Neural crest cell (in vitro differentiated cells): ENCODE measurements around the gene CDH3. TPM values are rescaled to one million over a fixed set of nuclear protein-coding genes. Genes with fewer than 3 reads are reported as not detected.
A peak's percentile ranks its signal among the peaks of the same experiment; 100 is the strongest.

Source experiments
- DNase-seq: peaks from one replicate; pipeline ENCODE4 v3.0.0; 2021; ENCODE audit warnings: low read depth, mixed read lengths, low spot score
- H3K27ac Mint-ChIP-seq: one replicate; pipeline ENCODE4 v1.8.0; 2021; ENCODE audit warnings: mild to moderate bottlenecking, mixed read lengths; ENCODE audit not compliant: unreplicated experiment
- H3K27me3 Mint-ChIP-seq: 2 replicates; pipeline ENCODE4 v1.8.0; 2021; ENCODE audit warnings: low read depth, mild to moderate bottlenecking, mixed read lengths
- H3K36me3 Mint-ChIP-seq: 2 replicates; pipeline ENCODE4 v1.8.0; 2021; ENCODE audit warnings: low read depth, mild to moderate bottlenecking, mixed read lengths
- H3K4me1 Mint-ChIP-seq: 2 replicates; pipeline ENCODE4 v1.8.0; 2021; ENCODE audit warnings: mixed read lengths
- H3K4me3 Mint-ChIP-seq: one replicate; pipeline ENCODE4 v1.8.0; 2021; ENCODE audit warnings: mild to moderate bottlenecking, mixed read lengths
- H3K9me3 Mint-ChIP-seq: 2 replicates; pipeline ENCODE4 v1.8.0; 2021; ENCODE audit warnings: mixed read lengths
- total RNA-seq: library from RNA; stranded (reverse); gene quantifications from 2 replicates; pipeline ENCODE4 v1.2.1, GENCODE V29; 2021
- TF ChIP-seq, protein P1 (sequence below): fragments of 200-600 bp; sonication (generic); conservative IDR thresholded peaks from 2 replicates; pipeline ENCODE4 v1.5.0; 2021; ENCODE audit warnings: antibody characterized with exemption, mild to moderate bottlenecking

The CDH3 gene
- total RNA-seq, 1 donor from 2014 or later = 4.3 TPM

DNA sequence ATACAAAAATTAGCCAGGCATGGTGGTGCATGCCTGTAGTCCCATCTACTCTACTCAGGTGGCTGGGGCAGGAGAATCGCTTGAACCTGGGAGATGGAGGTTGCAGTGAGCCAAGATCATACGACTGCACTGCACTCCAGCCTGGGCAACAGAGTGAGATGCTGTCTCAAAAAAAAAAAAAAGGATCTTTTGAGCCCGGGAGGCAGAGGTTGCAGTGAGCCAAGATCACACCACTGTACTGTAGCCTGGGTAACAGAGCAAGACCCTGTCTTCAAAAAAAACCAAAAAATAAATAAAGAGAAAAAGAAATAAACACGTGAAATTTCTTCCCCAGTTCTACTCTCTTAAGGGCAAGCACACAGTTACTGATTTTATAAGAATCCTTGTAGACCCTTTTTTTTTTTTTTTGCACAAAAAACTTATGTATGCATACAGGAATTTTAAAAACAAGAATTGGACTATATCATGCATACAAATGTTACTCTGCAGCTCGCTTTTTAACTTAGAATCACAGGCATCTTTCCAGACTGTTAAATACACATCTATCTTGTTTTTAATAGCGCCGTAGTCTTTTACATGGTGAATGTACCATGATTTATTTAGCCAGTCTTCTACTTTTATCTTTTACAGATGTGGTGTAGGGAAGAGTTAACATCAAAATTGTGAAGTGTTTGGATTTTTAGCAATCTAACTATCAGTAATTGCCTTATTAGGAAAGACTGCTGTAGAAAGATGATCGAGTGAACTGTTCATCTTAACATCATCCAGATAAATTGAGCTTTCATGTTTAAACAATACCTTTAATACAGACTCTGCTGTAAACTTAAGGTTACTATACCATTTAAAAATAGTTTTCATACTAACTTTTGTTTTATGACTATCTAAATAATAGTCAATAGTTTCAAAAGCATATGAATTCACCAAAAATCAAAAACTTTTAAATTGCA, 14.6 kb downstream of the CDH3 start:
- Mint-ChIP-seq H3K9me3 (no peaks in the 10 kb centered on the region), H3K27me3 (no peaks in the 10 kb centered on the region), H3K36me3 (no peaks in the 10 kb centered on the region), H3K27ac (peak overlapping the region; percentile 46), H3K4me1 (peaks cover 17% of the 10 kb centered on the region), H3K4me3 (no peak overlapping the region)
- DNase-seq = no peak
- TF ChIP-seq, protein P1, sequence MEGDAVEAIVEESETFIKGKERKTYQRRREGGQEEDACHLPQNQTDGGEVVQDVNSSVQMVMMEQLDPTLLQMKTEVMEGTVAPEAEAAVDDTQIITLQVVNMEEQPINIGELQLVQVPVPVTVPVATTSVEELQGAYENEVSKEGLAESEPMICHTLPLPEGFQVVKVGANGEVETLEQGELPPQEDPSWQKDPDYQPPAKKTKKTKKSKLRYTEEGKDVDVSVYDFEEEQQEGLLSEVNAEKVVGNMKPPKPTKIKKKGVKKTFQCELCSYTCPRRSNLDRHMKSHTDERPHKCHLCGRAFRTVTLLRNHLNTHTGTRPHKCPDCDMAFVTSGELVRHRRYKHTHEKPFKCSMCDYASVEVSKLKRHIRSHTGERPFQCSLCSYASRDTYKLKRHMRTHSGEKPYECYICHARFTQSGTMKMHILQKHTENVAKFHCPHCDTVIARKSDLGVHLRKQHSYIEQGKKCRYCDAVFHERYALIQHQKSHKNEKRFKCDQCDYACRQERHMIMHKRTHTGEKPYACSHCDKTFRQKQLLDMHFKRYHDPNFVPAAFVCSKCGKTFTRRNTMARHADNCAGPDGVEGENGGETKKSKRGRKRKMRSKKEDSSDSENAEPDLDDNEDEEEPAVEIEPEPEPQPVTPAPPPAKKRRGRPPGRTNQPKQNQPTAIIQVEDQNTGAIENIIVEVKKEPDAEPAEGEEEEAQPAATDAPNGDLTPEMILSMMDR = no peak

DNA sequence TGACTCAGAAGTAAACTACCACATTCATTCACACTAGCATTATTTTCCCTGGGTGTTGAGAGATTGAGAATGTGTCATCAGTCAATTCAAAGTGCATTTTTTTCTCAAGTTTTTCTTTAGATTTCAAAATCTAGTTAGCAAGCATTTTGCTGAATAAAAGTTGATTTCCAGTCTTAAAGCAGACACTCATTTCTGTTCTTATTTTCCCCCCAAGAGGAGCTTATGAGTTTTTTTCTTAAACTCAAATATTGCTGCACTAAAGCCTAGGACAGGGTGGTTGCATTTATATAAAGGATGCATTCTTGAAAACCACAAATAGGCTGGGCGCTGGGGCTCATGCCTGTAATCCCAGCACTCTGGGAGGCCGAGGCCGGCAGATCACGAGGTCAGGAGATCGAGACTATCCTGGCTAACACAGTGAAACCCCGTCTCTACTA, 15.3 kb downstream of the CDH3 start:
- DNase-seq = no peak
- Mint-ChIP-seq H3K27ac (no peak overlapping the region), H3K36me3 (no peaks in the 10 kb centered on the region), H3K4me3 (no peak overlapping the region), H3K27me3 (no peaks in the 10 kb centered on the region), H3K9me3 (no peaks in the 10 kb centered on the region), H3K4me1 (peaks cover 17% of the 10 kb centered on the region)
- TF ChIP-seq, protein P1 = no peak

DNA sequence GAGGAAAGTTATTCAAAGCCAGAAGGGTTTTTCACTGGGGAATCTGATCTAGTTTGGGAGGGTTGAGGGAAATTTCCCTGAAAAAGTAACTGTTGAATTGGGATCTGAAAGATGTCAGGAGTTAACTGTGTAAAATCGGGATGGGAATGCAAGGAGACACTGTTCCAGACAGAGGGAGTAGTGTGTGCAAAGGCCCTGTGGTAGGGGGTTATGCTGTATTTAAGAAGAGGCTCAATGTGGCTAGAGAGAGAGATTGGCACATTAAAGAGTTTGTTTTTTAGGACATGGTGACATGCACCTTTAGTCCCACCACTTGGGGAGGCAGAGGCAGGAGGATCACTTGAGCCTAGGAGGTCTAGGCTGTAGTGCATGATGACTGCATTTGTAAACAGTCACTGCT, 16.9 kb downstream of the CDH3 start:
- Mint-ChIP-seq H3K36me3 (no peaks in the 10 kb centered on the region), H3K4me1 (peaks cover 17% of the 10 kb centered on the region), H3K27me3 (no peaks in the 10 kb centered on the region), H3K27ac (no peak overlapping the region), H3K4me3 (no peak overlapping the region), H3K9me3 (no peaks in the 10 kb centered on the region)
- DNase-seq = no peak
- TF ChIP-seq, protein P1 = no peak

DNA sequence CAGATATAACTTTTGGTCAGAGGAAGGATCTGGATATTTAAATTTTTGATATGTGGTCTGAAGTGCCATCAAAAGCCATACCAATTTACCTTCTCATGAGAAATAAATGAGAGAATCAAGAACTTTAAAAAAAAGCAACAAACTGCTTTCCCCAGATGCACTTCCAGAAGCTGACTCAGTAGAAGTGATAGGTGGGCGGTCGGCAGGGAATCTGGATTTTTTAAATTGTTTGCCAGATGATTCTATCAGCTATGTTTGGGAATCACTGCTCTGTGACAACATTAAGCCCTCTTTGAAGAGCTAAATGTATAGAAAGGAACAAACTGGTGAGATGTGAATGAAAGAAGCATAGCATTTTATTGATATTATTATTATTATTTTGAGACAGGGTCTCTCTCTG, 19.2 kb downstream of the CDH3 start:
- Mint-ChIP-seq H3K9me3 (no peaks in the 10 kb centered on the region), H3K4me3 (no peak overlapping the region), H3K27me3 (no peaks in the 10 kb centered on the region), H3K27ac (no peak overlapping the region), H3K4me1 (peaks cover 9% of the 10 kb centered on the region), H3K36me3 (no peaks in the 10 kb centered on the region)
- TF ChIP-seq, protein P1 = no peak
- DNase-seq = no peak

DNA sequence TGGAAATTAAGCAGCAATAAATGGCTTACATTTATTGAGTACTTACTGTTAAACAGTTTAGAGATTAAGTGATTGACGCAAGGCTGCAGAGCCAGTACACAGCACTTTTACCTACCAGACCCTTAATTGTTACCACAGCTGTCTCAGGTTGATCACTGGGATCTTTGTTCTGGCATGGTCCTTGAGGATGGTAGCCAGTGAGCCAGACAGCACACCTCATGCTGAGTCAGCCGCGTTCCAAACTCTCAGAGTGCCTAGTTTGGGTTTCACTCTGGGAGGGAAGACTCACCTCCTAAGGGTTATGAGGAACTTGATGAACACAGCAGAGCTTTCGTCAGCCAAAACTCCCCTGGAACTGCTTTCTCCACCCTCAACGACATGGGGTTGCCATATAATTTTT, 20.4 kb downstream of the CDH3 start:
- Mint-ChIP-seq H3K4me3 (no peak overlapping the region), H3K36me3 (no peaks in the 10 kb centered on the region), H3K4me1 (no peaks in the 10 kb centered on the region), H3K27me3 (no peaks in the 10 kb centered on the region), H3K9me3 (no peaks in the 10 kb centered on the region), H3K27ac (no peak overlapping the region)
- TF ChIP-seq, protein P1 = no peak
- no peak for DNase-seq
